GM18907 (cell line): Measurements from ENCODE around the gene IGFBP2.

Experiments
- ATAC-seq: cut with Tn5 transposase; IDR thresholded peaks from one replicate; pipeline ENCODE4 v1.9.1; 2021; ENCODE audit warnings: mild to moderate bottlenecking, moderate library complexity; ENCODE audit not compliant: unreplicated experiment

The IGFBP2 gene

DNA sequence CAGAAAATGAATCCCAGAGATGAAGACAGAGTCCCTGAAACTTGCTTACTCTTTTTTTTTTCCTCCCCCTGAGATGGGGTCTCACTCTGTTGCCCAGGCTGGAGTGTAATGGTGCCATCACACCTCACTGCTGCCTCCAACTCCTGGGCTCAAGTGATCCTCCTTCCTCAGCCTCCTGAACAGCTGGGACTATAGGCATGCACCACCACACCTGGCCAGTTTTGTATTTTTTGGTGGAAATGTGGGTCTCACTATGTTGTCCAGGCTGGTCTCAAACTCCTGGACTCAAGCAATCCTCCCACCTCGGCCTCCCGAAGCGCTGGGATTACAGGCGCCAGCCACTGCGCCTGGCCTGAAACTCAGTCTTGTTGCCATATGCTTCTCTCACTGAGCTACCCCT lies 27.8 kb downstream of the IGFBP2 start:
- ATAC-seq, result no peak

DNA sequence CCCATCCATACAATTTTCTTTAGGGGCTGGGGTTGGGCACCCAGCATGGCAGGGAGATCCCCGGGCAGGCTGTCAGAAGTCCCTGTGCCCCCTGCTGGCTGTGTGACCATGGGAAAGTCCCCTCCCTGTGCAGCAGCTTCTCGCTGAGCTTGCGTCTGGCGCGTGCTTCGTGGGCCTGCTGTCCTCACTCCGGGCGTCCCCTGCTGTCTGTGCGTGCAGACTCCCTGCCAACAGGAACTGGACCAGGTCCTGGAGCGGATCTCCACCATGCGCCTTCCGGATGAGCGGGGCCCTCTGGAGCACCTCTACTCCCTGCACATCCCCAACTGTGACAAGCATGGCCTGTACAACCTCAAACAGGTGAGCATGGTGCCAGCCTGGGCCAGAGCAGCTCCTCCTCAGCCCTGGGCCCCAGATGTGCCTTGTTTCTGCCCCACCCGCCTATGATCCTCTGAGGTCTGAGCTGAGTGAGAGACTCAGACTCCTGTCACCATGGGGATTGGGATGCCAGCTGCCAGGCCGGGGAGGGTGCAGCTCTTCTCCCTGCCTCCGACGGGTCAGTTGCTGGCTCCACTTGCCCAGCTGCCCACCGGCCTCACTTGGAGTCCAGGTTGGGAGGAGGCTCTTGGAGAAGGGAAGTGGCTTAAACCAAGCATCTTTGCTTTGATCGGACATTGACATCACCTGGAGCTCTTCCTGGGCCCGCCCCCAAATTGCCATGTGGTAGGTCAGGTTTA lies 28.6 kb downstream of the IGFBP2 start:
- ATAC-seq, result no peak

DNA sequence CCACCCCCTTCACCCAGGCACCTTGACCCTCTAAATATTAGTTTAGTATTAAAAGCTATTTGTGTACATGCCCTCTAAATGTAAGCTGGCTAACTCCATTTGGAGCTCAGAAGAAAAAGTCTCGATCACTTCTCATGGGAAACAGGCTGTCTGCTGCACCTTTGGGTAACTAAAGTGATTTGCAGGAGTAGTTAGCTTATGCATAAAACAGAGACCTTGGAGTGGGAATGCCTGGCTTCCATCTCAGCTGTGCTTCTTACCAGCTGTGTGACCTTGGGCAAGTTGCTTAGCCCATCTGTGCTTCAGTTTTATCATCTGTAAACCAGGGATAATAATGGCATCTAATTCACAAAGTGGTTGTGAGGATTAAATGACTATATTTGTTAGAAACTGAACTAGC lies 29.9 kb downstream of the IGFBP2 start:
- no peak for ATAC-seq

DNA sequence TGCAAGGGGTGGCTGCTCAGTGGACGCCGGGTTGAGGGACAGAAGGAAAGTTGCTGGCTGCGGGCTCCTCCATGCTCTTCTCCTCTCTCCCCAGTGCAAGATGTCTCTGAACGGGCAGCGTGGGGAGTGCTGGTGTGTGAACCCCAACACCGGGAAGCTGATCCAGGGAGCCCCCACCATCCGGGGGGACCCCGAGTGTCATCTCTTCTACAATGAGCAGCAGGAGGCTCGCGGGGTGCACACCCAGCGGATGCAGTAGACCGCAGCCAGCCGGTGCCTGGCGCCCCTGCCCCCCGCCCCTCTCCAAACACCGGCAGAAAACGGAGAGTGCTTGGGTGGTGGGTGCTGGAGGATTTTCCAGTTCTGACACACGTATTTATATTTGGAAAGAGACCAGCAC lies 30.6 kb downstream of the IGFBP2 start:
- ATAC-seq, result no peak

DNA sequence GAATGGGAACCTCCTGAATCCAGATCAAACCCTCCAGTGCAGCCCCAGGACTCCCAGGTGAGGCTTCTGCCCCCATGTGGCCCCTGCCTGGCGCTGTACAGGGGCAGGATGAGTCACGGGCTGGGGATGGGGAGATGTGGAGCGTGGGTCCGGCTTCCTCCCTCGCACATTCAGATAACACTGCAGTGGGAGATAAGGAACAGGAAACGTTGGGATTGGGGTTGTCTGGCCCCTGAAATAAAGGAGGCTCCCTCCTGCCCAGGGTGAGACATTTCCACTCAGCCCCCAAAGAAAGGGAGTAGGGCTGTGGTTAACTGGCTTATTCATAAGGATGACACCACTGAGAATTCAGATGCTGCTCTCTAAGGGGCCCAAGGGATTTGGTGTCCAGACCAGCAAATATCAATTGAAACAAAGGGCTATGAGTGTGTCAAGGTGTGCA lies 31.4 kb downstream of the IGFBP2 start:
- no peak for ATAC-seq

DNA sequence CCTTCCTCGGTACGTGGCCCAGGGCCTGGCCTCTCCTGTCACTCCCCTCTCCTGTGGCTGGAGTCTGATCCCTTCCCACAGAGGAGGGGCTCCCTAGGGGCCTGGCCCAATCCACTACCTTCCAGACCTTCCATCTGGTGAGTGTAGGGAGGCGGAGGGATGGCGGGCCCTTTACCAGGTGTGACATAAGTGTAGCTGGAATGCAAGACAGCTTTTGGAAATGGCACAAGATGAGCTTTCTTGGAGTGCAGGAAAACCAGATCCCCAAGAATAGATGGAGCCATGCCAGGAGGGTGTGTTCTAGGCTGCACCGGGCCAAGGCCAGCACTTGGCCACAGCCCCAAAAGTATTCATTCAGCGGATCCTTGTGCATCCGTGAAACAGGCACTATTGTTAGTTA lies 32.0 kb downstream of the IGFBP2 start:
- no peak for ATAC-seq

DNA sequence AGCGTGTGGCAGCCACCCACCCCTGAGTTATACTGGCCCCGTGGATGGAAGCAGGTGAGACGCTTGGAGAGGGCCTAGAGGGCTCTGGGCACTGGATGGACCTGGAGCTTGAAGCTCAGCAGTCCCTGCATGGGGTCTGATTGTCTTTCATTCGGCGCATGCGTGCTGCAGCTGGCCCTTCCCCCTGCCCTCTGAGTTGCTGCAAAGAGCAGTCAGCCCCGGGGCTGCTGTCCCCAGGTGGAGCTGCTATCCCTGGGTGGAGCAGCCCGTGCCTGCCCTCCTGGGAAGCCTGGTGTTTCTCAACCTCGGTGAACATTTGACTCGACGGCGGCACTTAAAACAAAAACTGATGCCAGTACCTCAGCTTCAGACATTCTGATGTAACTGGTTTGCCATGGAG lies 32.5 kb downstream of the IGFBP2 start:
- no peak for ATAC-seq

DNA sequence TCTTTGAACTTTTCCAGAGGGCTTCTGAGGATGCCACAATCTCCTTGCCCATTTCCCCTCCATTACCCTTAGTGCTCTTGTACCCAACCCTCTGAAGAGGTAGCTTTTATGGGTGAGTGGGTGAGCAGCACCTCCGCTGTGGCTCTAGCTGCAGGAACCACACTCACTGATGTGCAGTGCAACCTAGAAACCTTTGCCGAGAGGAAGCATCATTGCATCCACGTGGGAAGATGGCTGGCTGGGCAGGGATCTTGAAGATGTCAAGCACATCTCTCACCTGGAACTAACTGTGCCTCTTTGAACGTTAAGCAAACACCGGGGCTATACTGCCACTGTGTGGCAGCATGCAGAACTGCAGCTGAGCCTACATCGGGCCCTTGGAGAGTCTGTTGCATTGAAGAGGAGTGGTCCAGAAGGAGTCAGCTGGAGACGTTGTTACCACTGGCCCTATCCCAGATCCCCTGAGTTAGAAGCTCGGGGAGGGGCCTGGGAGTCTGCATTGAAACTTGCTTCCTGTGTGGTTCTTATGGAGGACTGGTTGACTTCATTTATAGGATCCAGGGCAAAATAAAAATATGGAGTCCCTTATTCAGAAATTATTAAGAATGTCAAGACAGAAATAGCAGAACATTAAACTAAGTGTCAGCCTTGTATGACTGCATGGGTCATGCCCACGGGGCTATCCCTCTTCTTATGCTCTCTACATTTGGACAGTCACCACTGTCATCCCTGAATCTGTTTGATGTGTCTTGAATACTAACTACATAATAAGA lies 33.4 kb downstream of the IGFBP2 start:
- ATAC-seq, result peak; percentile 79

DNA sequence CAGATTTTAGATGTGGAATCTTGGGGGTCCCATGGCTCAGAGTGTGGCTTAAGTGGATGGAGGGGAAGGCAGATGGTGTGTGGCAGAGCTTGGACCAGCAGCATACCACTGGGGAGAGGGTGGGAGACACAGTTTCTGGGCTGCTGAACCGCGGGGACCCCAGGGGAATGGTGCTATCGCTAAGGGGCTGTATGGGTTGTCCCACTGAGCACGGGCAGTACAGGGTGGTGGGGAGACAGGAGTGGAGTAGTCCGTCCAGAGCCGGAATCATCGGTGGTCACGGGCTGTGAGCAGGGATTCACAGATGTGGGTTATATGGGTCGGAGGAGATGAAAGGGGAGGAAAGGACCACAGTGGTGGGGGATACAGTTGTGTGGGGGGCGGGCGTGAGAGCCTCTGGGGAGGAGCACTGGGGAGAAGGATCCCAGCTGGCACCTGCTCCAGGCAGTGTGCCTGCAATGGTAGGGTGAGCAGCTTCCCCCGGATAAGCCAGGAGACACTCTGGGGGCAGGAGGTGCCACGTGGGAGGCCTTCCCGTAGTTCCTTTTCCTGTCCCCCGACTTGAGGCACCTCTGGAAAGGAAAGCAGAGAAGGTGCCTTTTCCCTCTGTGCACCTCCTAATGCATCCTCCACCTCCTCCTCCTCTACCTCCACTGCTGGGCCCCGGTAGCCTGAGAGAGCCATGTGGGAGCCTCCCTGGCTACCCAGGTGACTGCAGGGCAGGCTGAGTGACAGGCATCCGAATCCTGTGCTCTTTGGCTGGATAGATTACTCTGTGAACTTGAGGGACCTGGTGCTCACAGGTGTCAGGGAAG lies 37.3 kb downstream of the IGFBP2 start:
- no peak for ATAC-seq

DNA sequence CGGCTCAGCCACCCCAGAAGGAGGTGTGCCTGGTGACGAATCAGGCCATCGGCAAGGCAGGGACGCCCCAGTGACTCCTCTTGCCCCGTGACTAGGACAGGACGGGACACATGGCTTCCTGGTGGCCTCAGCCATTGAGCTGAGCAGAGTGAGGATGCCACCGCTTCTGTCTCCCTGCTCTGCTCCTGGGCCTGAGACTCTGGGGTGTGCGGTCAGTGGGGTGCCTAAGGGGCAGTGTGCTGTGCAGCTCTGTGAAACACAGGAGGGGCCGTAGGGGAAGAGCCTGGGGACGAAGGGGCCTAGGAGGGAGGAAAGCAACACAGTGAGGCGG lies 37.8 kb downstream of the IGFBP2 start:
- ATAC-seq, result no peak

DNA sequence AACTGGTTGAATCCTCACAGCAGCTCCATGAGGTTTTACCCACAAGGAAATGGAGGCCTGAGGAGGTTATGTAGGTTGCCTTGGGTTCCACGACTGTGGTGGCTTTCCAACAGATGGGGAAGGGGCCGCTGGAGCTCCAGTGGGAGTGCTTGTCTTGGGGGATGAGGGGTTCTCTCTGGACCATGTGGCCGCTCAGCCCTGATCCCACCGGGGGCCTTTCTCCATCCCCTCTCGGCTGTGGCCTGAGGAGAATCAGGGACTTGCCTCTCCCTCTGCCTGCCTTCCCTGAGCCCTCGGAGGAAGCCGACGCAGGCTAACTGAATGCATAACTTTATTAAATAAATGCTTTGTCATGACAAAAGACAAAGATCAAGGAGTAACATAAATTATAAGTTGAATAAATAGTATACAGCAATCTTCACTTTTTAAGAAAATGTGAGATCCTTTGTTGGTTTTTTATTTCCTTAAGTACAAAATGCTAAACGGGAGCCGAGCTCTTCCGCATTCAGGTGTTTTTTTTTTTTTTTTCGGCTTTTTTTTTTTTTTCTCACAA lies 38.6 kb downstream of the IGFBP2 start:
- ATAC-seq, result no peak

DNA sequence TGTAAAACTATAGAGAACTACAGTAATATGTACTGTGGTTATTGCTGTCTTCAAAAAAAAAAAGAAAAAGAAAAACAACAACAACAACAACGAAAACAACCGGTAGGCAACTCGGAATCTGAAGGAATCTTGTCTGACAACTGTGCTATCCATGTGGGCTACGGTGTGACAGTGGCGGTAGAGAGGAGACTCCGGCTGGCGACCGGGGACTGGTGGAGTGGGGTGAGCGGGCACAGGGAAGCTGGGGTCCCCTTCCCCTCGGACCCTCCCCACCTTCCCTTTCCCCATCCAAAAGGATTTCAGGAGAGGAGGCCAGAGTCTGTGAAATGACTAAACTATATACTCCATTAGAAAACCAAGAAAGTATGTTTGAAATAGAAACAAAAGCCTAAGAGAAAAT lies 39.2 kb downstream of the IGFBP2 start:
- no peak for ATAC-seq

DNA sequence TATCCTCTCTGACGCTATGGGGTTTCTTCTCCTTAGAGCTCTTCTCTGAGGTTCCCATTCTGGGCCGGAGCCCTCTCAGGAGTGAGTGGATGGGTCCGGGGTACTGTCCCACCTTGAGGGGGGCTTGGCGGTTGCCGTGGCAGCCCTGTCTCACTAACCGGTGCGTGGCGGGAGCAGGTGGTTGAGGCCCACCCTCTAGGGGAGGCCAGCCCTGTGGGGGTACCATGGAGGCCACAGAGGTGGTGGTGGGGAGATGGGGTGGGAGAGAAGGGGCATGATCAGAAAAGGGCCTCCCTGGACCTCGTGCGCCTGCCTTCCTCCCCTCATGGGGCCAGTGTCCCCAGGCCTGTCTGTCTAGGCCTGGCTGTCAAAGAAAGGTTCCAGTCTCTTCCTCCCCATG lies 39.8 kb downstream of the IGFBP2 start:
- ATAC-seq, result no peak

DNA sequence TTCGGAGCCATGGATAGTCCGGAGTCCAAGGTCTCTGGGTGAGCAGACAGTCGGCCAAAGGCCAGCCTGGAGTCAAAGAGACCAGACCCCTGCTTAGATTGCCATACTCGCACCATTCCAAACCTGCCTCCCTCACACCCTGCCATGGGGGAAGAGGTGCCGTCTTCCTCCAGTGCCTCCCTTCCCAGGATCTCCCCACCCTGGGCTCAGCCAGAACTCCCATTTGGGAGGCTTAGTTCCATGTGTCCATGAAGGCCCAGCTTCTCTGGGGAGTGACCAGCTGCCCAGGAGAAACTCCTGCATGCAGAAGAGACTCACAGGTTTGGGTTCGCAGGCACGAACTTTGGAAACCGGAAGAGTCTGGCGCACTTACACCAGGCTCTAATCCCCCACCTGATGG lies 40.4 kb downstream of the IGFBP2 start:
- no peak for ATAC-seq

DNA sequence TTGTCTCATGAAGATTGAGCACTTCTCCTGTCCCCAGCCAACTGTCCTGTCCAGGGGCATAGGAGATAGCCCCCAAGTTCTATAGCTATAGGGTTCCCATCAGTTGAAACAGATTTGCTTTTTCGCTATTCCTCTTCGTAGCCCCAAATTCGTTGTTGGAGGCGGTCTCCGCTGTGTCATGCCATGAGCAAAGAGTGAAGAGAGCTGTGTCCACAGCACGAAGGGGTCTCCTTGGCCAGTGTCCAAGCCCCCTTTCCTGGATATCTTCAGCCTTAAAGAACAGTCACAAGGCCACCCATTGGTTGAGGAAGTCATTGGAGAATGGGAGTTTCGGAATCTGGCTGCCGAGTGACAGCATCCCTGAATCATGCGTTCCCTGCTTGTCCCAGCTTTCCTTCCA lies 41.2 kb downstream of the IGFBP2 start:
- ATAC-seq, result no peak

DNA sequence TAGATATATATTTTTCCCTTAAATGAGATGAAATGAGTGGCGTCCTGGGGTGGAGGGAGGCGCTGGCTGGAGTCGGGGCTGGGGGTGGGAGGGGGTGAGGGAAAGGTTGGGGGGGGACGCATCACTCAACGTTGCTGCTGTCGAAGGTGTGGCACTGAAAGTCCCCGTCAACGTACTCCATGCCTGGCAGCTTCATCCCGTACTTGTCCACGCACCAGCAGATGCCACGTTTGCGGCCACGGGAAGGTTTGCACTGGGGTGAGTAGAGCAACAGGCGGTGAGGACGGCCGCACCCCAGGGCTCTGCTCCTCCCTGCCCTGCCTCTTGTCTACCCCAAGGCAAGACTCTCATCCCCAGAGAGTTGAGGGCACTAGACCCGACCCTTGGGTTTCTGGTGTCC lies 43.4 kb downstream of the IGFBP2 start:
- ATAC-seq, result no peak

DNA sequence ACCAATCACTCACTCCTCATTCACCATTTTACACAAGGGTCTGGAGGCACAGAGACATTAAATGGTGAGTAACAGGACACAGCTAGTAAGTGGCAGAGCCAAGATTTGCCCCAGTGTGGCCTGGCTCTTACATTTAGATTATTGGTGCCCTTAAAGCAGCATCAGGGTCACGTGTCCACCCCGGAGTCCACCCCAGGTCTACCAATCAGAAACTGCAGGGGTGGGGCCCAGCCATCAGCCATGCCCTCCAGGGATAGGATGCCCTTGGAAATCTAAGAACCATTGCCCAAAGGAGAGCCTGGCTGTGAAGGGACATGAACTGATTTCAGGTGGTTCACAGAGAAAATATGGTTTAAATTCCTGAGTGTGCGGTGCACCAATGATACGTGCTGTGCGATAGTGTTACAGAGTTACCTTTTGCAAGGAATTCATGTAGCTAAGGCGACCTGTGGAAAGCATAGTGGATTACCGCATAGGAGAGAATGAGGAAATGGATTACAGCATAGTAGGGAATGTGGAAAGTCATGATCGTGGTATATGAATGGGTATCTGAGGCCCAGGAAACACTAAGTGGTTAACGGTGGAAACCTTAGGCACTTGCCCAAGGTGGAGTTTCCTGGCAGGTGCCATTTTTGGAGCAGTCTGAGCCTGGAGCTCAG lies 44.3 kb downstream of the IGFBP2 start:
- ATAC-seq, result no peak

DNA sequence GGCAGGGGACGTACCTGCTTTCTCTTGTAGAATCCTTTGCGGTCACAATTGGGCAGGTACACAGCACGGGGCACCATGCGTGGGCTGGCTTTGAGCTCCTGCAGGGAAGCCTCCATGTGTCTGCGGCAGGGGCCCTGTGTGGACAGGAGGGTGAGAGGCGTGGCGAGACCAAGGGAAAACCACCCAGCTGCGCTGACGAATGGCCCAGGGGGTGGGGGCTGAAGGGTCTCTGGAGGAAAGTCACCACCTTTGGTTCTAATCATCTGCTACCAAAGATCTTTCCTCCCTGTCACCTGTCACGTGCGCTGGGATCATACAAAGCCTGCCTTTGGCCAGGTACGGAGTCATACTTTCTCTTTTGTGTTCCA lies 44.9 kb downstream of the IGFBP2 start:
- no peak for ATAC-seq

DNA sequence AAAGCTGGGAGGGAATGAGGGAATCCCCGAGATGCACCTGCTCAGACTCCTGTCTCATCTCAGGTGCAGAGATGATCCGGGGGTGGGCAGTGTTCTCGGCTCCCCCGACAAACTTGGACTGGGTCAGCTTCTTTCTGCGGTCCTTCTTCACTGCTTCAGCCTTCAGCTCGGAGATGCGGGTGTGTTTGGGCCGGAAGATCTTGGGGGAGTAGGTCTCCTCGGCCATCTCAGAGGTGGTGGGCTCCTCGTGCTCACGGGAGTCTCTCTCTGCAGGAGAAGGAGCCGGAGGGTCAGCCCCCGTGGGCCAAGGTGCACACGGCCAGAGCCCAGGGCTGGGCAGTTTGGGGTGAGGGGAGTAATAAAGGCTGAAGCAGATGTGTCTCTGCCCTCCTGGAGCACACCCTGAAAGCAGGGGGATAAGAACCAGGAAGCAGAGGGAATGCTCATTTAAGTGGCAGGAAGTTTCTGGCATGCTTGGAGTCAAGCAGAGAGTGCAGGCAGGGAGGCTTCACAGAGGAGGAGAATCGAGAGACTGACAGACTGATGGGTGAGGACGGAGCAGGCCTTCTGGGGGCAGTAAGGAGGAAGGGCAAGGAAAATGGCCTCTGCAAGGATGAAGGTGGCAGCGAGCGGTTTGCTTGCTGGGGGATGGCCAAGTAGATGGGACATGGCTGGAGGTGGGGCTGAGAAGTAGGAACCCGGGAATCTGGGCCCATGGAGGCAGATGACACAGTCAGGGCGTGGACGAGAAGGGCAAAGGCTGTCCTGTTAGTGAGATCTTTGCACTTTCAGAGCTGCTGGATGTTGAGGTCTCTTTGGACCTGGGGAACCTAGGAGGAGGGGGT lies 45.8 kb downstream of the IGFBP2 start:
- no peak for ATAC-seq

DNA sequence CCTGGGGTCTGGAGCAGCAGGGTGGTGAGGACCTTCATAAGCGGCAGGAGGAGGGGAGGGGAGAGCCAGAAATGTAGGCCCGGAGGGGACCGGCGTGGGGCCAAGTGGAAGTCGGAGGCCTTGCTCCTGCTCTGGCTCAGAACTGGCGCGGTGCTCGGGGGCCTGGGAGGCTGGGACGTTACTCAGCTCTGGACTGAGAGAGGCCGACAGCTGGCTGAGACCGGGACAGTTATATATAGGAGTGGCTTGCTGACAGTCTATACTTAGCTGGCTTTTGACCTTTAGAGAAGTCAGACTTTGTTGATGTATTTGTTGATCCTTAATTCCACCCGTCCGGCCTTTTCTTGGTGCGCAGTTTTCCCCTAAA lies 46.4 kb downstream of the IGFBP2 start:
- ATAC-seq, result no peak
